ENCODE results near the gene ALK. TPM values are rescaled to one million over a fixed set of nuclear protein-coding genes. Genes with fewer than 3 reads are reported as not detected.

The ALK gene
- total RNA-seq, 1 experiment from 2014 or later: not detected

DNA sequence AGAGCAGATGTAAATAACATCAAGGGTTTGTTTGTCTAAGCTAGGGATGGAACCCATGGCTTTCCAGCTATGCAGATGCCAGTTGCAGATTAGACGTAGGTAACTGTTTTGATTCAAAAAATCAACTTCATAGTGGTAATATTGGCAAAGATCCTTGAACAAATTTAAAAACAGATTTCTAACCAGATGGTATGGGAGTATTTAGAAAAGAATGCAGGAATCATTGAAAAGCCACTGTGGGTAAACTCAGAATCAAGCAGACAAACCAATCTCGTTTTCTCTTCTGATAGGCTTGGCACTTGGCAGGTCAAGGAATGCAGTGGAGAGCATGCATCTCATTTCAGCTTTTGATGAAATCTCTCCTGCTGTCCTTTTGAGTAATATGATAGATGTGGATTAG is 428.7 kb downstream of the ALK start:
- no peak for DNase-seq (ENCODE audit: low spot score)

DNA sequence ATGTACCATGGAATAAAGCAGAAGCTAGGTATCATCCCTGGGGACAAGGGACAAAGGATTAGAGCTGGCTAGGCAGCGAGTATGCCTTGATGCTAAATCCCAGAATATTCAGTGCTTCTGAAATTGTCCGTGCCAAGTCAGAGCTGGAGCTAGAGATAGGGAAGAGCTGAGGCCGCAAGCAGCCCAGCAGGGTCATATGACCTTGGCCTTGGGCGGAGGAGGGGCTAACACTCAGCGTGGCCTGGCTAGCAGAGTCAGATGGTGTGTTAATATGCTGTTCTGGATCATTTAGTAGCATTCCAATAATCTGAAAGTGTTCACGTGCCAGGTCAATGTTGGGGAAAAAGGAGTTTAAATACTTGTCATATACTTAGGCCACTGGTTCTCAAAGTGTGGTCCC is 431.3 kb downstream of the ALK start:
- DNase-seq (ENCODE audit: low spot score): no peak

DNA sequence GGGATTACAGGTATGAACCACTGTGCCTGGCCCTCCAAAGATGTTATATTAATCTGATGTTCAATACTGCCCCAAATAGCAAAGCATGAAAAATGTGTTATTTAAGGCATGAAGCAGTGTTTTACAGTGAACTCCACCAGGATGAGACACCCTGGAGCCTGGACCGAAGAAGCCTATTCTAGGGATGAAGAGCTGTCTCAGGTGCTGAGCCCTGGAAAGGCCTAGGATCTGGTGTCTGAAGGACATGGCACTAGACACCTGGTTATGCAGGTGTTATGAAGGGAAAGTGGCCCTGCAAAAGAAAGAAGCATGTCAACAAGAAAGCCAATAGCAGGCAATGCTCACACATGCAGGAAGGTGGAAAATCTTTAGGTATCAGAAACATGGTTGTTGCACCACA is 431.8 kb downstream of the ALK start:
- DNase-seq (ENCODE audit: low spot score): no peak

DNA sequence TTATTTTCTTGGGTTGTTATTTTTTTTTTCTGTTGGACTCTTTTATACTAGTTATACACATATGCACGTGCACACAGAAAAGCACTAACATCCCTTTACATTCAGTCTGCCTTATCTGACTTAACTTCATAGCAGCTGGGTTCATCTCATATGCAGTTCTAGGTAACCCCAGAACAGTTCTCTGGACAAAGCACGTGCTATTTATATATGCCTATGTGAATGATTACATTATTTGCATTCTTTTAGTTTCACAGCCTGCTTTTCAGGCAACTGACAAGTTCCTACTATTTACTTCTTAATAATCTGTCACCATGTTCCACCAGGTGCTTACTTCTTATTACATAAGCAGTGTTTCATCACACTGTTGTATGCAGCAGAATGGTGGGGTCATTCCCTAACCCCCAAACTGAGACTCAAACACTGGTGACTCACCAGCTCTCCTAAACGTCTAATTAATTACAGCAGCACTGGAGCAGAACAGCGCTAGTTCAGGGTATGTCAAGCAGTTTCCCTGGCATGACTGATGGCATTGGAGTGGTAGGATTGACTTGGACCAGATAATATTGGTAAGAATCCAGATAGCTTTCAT is 433.3 kb downstream of the ALK start:
- DNase-seq (ENCODE audit: low spot score): no peak

DNA sequence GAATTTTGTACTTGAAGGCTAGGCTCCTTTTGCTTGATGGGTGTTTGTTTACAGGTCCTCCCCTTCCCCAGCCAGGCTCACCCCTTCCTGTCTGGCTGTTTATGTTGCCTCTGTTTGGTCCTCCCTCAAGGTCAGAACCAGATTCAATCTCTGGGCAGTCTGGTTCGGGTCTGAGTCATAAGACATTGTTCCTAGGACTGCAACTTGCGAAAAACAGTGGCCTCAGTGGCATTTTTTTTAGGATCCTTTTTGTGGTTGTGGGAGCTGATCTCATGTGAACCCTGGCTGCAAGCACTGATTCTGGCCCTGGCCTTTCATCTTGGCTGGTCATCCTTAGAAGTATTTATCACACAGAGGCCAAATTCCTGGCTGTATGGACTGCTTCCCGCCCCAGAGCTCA is 435.8 kb downstream of the ALK start:
- no peak for DNase-seq (ENCODE audit: low spot score)

DNA sequence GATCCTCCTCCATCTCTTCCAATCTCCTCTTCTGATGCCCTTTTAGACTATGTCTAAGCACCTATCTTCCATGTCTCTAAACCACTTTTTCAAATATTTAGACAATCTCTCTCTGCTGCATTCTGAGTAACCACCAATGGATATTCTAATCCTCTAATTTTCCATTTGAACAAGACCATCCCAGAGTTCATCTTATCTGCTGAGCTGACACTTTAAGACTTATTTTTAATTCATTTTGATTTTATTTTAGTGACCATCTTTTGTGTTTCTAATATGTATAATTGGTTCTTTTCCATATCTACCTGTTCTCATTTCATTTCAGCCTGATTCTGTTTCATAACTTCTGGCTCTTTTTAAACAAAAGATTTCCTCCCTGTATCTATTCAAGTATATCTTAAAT is 436.3 kb downstream of the ALK start:
- no peak for DNase-seq (ENCODE audit: low spot score)

DNA sequence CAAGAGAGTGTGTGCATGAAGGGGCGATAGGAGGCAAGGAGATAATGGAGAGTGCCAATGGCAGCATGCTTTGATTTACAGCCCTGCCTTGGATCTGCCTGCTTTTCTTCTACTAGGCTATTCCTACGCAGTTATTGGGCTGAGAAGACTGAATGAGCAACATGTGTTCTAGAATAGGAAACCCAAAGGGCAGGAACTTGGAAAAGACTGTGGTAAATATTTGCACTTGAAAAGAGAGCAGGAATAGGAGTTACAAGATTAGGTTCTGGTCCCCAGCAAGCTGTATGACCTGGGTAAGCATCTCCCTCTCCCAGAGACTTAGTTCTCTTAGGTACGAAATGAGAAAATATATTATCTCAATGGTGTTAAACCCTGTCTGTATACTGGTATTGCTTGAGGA is 438.5 kb downstream of the ALK start:
- DNase-seq (ENCODE audit: low spot score): no peak

DNA sequence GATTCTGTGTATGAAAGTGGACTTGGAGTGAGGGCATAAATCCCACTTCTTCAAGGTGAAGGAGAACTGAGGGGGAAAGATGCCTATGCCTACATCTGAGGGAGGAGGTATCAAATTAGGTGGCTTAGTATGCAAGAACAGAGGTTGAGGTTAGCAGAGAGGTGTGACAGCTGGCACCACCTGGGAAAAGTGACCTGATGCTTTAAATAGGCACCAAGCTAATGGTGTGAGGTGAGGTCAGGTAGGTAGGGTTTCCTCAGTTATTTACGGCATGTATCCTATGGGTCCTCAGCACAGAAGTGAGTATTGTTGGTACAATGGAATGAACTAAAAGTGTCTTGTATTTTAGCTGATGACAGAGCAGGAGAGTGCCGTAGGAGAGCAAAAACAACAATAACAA is 439.0 kb downstream of the ALK start:
- DNase-seq (ENCODE audit: low spot score): no peak

DNA sequence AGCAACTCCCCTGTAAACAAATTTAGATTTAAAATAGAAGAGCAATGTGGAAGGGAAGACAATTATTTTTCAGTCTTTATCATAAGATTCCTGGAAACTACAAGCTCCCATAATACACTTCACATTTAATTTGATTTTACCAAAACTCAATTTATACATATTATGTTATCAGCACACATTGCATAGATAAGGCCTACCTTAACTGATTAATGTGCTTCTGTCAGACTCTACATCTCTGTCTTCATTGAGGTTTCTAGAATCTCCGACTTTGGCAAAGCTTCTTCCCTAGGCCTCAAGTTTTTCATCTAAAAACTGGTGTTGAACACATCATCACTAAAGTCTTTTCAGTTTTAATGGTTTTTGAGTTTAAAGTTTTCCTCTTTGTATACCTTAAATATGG is 440.1 kb downstream of the ALK start:
- no peak for DNase-seq (ENCODE audit: low spot score)

DNA sequence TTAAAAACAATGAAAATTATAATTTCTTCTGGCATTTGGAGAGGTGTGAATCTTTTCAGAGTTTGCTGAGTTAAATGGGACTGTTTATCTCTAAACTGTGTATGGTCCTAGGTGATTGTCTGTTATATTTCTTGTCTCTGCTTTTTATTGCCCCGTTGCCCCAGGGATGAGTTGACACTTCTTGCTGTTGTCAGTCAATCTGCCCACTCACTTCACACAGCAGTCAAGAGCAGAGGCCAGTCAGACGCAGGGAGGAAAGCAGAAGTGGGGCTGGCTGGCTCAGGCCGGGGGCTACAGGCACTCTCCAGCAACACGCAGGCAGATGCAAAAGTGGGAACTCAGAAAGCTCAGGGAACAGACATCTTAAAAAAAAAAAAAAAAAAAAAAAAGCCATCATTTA is 441.0 kb downstream of the ALK start:
- no peak for DNase-seq (ENCODE audit: low spot score)

DNA sequence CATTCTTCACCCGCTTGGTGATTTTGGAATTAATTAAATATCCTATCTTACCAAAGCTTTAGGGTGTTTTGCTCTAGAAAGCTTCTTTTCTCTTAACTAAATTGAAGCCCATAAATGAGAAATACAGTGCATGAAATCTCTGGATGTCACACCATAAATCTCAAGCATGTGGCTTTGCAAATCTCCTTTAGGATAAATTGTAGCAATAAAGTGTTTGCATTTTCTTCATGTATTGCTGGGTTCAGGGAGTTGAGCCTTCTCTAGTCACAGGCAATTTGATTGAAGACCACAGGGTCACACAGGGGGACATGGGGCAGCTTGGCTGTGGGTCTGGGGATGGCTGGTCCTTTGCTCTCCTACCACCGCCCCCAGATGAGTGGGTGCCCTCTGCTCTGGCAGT is 442.0 kb downstream of the ALK start:
- DNase-seq (ENCODE audit: low spot score): no peak

DNA sequence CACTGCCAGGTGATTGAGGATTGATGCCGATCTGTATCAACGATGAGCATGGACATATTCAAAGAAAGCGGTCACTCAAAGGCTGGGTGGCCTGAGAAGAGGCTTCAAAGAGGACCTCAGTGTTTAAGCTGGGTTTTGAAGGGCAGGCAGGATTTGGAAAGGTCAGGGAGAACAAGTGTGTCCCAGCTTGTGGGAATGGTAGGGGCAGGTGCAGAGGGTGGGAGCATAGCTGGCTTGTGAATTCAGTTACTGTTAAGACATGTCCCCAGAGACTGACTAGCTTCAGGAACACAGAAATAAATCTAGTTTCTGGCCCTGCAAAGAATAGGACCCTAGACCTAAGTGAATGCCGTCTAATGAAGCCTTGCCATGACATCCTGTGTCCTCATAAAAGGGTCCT is 442.7 kb downstream of the ALK start:
- DNase-seq (ENCODE audit: low spot score): no peak

DNA sequence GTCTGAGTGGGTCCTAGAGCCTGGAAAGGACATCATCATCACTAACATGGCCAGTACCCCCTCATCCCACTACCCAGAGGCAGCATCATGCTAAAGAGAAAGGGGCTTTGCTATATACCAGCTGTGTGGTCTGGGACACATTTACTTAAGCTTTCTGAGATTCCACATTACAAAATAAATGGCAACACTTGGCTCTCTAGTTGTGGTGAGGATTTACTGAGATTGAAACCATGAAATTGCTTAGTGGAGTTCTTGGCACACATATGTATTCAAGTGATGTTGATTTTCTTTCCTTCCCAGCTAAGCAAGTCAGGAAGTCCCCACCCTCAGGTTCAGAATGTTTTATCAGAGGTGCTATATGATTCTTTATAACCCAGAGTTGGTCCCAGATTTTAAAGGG is 444.2 kb downstream of the ALK start:
- no peak for DNase-seq (ENCODE audit: low spot score)

DNA sequence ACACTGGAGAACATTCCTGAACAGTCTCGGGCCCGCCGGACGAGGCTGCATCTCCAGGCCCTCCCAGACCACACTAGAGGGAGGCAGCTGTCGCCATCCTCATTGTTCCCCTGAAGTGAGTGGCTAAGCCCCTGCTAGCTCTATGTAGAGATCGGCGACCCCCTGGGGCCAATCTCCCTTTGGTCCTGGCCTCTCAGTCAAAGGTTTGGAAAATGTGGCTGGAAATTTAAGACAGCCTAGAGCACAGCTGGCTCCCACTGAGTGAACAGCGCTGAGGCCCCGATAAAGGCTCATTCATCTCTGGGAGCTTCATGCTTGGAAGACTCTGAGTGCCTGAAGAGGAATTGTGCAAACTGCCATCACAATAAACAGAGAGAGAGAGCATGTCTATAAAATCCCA is 445.9 kb downstream of the ALK start:
- no peak for DNase-seq (ENCODE audit: low spot score)

DNA sequence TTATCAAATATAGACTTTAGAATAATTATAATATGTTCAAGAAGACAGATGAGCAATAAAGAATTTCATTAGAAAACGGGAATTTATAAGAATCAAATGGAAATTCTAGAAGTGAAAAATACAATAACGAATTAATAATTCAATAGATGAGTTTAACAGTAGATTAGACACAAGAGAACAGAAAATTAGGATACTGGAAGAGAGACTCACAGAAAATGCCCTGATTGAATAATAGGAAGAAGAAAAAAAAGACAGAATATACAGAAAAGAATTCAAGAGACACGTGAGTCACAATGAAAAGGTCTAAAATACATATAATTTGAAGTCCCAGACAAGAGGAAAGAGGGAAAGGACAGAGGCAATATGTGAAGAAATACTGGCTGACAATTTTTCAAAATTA is 451.4 kb downstream of the ALK start:
- no peak for DNase-seq (ENCODE audit: low spot score)

DNA sequence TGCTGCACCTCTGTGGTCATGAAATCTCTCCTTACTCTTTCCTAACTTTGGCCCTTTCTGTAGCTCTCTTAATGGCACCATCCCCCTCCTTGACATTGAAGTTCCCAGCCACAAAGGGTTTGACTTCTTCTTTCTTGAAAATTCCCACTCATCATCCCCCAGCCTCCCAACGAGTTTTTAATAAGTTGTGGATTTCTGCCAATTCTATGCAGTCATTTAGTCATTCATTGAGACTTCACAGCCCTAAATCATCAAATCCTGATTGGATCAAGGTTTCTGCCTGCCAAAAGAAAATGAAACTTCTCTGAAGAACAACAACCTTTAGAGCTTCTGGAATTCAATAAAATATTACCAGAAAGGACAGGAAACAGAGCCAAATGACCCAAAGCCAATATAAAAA is 451.9 kb downstream of the ALK start:
- no peak for DNase-seq (ENCODE audit: low spot score)

DNA sequence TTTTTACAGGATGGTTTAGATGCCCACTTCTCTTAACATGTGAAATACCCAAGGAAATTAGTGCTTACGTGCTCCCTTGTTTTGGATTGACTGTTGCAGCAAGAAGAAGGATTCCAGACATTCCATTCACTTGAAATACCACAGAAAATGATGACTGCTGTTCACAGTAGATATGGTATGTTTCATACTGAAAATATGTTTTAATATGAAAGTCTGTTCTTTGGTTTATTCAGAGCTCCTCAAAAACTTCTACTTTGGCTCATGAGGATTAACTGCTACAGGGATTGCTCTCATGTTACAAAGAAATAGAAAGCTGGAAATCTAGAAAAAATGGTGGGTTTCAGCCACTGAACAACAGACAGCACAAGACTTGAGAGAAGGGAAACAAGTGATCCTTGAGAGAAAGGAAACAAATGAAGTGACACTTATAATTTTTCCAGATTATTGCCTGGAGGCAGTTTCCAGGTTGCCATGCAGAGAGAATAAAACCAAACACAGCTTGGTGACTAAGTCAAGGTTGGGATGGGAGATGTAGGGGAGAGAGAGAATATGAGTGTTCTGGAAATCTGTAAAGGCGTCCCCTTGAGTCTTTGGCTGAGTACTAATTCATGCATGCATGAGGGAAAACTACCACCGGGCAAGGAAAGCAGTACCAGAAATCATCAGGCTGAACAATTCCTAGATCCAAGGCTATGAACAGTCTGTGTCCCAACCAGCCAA is 458.0 kb downstream of the ALK start:
- no peak for DNase-seq (ENCODE audit: low spot score)

DNA sequence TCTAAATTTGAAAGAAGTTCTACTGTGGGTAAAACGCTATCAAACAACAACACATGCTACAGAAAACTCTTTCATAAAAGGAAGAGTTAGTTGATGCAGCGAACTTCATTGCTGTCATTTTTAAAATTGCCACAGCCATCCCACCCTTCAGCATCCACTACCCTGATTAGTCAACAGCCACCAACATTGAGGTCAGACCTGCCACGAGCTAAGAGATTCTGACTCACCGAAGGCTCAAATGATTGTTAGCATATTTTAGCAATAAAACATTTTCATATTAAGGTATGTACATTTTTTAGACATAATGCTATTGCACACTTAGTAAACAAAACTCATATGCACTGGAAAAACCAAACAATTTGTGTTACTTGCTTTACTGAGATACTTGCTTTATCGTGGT is 459.1 kb downstream of the ALK start:
- DNase-seq (ENCODE audit: low spot score): no peak

DNA sequence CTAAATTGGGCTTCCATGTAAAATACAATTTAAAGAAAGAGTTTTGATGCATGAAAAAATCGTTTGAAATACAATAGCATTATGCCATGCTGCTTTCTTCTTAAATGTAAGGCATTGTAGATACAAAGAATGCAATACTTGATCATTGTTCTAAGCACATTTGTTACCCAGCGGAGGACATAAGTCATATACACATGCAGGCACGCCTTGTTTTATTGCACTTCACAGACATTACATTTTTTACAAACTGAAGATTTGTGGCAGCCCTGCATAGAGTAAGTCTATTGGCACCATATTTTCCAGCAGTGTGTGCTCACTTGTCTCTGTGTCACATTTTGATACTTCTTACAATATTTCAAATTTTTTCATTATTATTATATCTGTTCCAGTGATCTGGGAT is 461.2 kb downstream of the ALK start:
- no peak for DNase-seq (ENCODE audit: low spot score)

DNA sequence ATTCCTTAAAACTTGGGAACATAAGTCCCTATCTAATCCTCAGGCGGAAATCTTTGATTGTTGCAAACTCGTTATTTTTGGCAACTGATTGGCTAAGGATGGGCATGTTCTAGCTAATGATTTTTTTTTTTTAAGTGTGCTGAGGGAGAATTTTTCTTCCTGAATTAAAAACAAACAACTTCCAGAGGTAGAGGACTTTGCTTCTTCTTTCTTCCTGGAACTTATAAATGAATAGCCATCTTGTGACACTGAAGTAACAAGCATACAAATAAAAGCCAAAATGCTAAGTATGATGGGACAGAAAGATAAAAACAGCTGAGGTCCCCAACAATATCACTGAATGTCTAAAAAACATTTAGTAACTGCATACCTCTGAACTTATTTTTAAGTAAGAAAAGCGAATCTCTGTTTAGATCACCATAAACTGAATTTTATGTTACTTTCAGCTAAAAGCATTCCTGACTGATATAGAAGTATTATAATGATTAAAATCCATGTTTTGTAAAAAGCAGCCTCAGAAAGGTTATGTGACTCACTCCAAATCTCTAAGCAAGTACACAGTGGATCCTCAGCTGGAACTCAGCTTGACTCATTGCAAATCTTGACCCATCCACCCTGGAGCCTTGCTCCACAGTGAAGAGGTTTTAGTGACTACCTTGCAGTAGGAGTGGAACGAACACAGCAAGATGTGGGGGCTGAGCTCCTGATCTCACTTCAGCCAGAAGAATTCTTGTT is 461.8 kb downstream of the ALK start:
- no peak for DNase-seq (ENCODE audit: low spot score)

DNA sequence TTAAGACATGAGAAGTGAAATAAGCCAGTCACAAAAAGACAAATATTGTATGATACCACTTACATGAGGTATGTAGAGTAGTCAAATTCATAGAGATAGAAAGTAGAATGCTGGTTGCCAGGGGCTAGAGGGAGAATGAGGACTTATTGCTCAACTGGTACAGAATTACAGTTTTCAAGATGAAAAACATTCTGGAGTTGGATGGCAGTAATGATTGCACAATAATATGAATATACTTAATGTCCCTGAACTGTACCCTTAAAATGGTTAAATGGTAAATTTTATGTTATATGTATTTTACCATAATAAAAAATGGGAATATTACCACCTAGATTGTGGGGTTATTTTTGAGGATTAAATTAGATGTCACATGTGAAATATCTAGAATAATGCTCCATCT is 465.0 kb downstream of the ALK start:
- DNase-seq (ENCODE audit: low spot score): no peak

DNA sequence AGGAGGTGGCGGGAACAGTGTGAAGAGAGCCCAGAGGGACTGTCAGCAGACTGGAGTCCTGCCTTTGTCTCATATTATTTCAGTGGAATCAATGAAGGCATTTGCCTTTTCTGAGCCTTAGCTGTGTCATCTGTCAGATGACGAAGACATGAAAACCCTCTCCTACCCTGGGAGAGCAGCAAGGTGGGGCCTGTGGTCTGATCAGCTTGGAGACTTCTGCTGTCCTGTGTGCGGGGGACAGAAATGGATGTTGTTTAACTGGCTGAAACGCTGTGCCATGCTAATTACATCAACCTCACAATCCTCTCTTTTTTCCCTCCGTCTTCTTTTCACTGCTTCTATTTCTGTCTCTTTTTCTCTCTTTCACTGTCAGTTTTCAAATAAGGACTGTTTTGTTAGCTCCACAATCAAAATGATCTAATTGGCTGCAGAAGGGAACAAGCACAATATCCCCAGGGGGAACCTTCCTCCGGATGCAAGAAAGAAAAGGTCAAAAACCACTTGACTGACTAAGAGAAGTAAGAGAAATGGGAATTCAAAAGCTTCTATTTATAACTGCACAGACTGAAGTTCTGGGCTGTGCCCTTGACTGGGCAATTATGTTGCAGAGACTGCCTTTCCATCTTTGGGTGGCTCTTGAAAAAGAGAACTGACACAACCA is 466.1 kb downstream of the ALK start:
- no peak for DNase-seq (ENCODE audit: low spot score)

DNA sequence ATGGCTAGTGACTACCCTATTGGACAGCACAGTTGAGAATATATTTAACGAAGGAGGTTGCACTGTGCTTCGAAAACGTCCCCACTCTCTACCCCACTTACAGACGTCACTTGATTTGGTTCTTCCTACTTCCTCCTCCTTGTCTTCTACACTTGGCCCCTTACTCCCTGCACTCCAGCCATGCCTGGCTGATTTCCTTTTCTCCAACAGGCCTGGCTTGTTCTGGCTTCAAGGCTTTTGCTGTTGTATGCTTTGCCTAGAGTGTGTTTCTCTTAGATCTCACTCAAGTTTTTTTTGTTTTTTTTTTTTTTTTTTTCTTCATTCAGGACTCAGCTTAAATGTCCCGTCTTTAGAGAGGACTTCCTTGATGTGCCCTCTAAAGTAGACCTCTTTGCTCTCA is 469.4 kb downstream of the ALK start:
- DNase-seq (ENCODE audit: low spot score): no peak
